ENCODE data around the gene MLX.
"Not testable (repeated sequence)": the region's sequence is repeated elsewhere in the genome, so short reads cannot be mapped to it uniquely, and the experiment has no call there.

The MLX gene

GRCh38 chr17:42608305-42609181, 41.6 kb downstream of the MLX start:
- TF ChIP-seq ZNF274 (IDR thresholded peaks at IDR 0.05; ENCODE audit: low read depth, low read length) (no peak), SUZ12 (IDR thresholded peaks at IDR 0.05; ENCODE audit: extremely low read depth, insufficient read depth, insufficient read length) (no peak), YY1 (IDR thresholded peaks at IDR 0.05; ENCODE audit: insufficient read depth, insufficient read length) (no peak)
- Histone ChIP-seq H3K36me3 (ENCODE audit: insufficient read depth, insufficient read length, low read length) (peaks cover 32% of the 10 kb centered on the region), H3K4me1 (ENCODE audit: insufficient read depth, insufficient read length) (no peaks in the 10 kb centered on the region), H3K9me3 (ENCODE audit: insufficient read depth, low read length) (no peaks in the 10 kb centered on the region), H3K4me3 (ENCODE audit: insufficient read length, low read depth) (peak overlapping the region; percentile 92), H3K27me3 (ENCODE audit: insufficient read depth, insufficient read length) (no peaks in the 10 kb centered on the region), H3K9ac (ENCODE audit: insufficient read length, low read depth) (peak overlapping the region; percentile 100)
- no peak for DNase-seq (ENCODE audit: low read depth, low spot score)

- TF ChIP-seq SUZ12 (IDR thresholded peaks at IDR 0.05; ENCODE audit: extremely low read depth, insufficient read depth, insufficient read length) (no peak), YY1 (IDR thresholded peaks at IDR 0.05; ENCODE audit: insufficient read depth, insufficient read length) (no peak), ZNF274 (IDR thresholded peaks at IDR 0.05; ENCODE audit: low read depth, low read length) (no peak)
- Histone ChIP-seq H3K27me3 (ENCODE audit: insufficient read depth, insufficient read length) (no peaks in the 10 kb centered on the region), H3K9ac (ENCODE audit: insufficient read length, low read depth) (peak within 1 kb of the TSS; percentile 100), H3K4me1 (ENCODE audit: insufficient read depth, insufficient read length) (no peaks in the 10 kb centered on the region), H3K4me3 (ENCODE audit: insufficient read length, low read depth) (peak within 1 kb of the TSS; percentile 99), H3K9me3 (ENCODE audit: insufficient read depth, low read length) (no peaks in the 10 kb centered on the region), H3K36me3 (ENCODE audit: insufficient read depth, insufficient read length, low read length) (peaks cover 37% of the 10 kb centered on the region)
- peak; percentile 96 for DNase-seq (ENCODE audit: low read depth, low spot score)
These were observed 42.4 kb downstream of the MLX start, which contains the start of the genes RETREG3 and TUBG1 for GRCh38 chr17:42609182-42609813. Gene RETREG3 (minus strand): TSS chr17:42609374. CDS start chr17:42609324, 50 bp downstream. Gene TUBG1 (plus strand): TSS chr17:42609683. CDS start chr17:42609738, 55 bp downstream.

GRCh38 chr17:42609814-42610801, 43.2 kb downstream of the MLX start:
- H3K27me3 ChIP-seq (ENCODE audit: insufficient read depth, insufficient read length); H3K9me3 ChIP-seq (ENCODE audit: insufficient read depth, low read length); H3K4me1 ChIP-seq (ENCODE audit: insufficient read depth, insufficient read length); DNase-seq (ENCODE audit: low read depth, low spot score): not testable (repeated sequence)
- H3K9ac ChIP-seq (ENCODE audit: insufficient read length, low read depth) = peak overlapping the region; percentile 100
- H3K36me3 ChIP-seq (ENCODE audit: insufficient read depth, insufficient read length, low read length) = peaks cover 44% of the 10 kb centered on the region
- H3K4me3 ChIP-seq (ENCODE audit: insufficient read length, low read depth) = peak overlapping the region; percentile 99

DNA sequence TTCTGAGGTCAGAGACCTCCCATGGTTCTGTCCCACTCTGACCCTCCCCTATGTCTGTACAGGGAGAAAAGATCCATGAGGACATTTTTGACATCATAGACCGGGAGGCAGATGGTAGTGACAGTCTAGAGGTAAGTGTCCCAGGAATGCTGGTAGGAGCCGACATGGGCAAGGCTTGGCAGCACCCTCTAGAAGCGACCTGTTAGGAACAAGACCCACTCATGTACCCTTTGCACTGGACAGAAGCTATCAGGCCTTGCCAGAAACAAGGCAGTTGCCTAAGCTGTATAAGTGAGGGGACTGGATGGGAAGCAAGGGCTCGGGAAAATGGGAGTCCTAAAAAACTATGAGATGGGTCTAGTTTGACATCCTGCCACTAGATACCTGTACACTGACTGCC, 45.1 kb downstream of the MLX start:
- no peak overlapping the region for H3K9ac ChIP-seq (ENCODE audit: insufficient read length, low read depth)
- no peaks in the 10 kb centered on the region for H3K4me1 ChIP-seq (ENCODE audit: insufficient read depth, insufficient read length)
- H3K4me3 ChIP-seq (ENCODE audit: insufficient read length, low read depth) = no peak overlapping the region
- no peak for DNase-seq (ENCODE audit: low read depth, low spot score)
- H3K9me3 ChIP-seq (ENCODE audit: insufficient read depth, low read length) = no peaks in the 10 kb centered on the region
- TF ChIP-seq YY1 (IDR thresholded peaks at IDR 0.05; ENCODE audit: insufficient read depth, insufficient read length) (no peak), SUZ12 (IDR thresholded peaks at IDR 0.05; ENCODE audit: extremely low read depth, insufficient read depth, insufficient read length) (no peak), ZNF274 (IDR thresholded peaks at IDR 0.05; ENCODE audit: low read depth, low read length) (no peak)
- H3K27me3 ChIP-seq (ENCODE audit: insufficient read depth, insufficient read length) = no peaks in the 10 kb centered on the region
- H3K36me3 ChIP-seq (ENCODE audit: insufficient read depth, insufficient read length, low read length) = peaks cover 53% of the 10 kb centered on the region

GRCh38 chr17:42613699-42614295, 46.9 kb downstream of the MLX start:
- TF ChIP-seq SUZ12 (IDR thresholded peaks at IDR 0.05; ENCODE audit: extremely low read depth, insufficient read depth, insufficient read length) (no peak), ZNF274 (IDR thresholded peaks at IDR 0.05; ENCODE audit: low read depth, low read length) (no peak), YY1 (IDR thresholded peaks at IDR 0.05; ENCODE audit: insufficient read depth, insufficient read length) (no peak)
- no peak overlapping the region for H3K4me3 ChIP-seq (ENCODE audit: insufficient read length, low read depth)

GRCh38 chr17:42617956-42618431, 51.1 kb downstream of the MLX start:
- Histone ChIP-seq H3K4me1 (ENCODE audit: insufficient read depth, insufficient read length) (no peaks in the 10 kb centered on the region), H3K9ac (ENCODE audit: insufficient read length, low read depth) (peak overlapping the region; percentile 14), H3K9me3 (ENCODE audit: insufficient read depth, low read length) (no peaks in the 10 kb centered on the region), H3K36me3 (ENCODE audit: insufficient read depth, insufficient read length, low read length) (peaks cover 28% of the 10 kb centered on the region), H3K4me3 (ENCODE audit: insufficient read length, low read depth) (no peak overlapping the region), H3K27me3 (ENCODE audit: insufficient read depth, insufficient read length) (no peaks in the 10 kb centered on the region)
- TF ChIP-seq YY1 (IDR thresholded peaks at IDR 0.05; ENCODE audit: insufficient read depth, insufficient read length) = no peak
- no peak for TF ChIP-seq ZNF274 (IDR thresholded peaks at IDR 0.05; ENCODE audit: low read depth, low read length)
- TF ChIP-seq SUZ12 (IDR thresholded peaks at IDR 0.05; ENCODE audit: extremely low read depth, insufficient read depth, insufficient read length) = no peak
- DNase-seq (ENCODE audit: low read depth, low spot score) = no peak

More at GRCh38 chr17:42613699-42614295, 46.9 kb downstream of the MLX start:
- no peak for DNase-seq (ENCODE audit: low read depth, low spot score)
- Histone ChIP-seq H3K4me1 (ENCODE audit: insufficient read depth, insufficient read length) (no peaks in the 10 kb centered on the region), H3K27me3 (ENCODE audit: insufficient read depth, insufficient read length) (no peaks in the 10 kb centered on the region), H3K9me3 (ENCODE audit: insufficient read depth, low read length) (no peaks in the 10 kb centered on the region), H3K36me3 (ENCODE audit: insufficient read depth, insufficient read length, low read length) (peaks cover 52% of the 10 kb centered on the region), H3K9ac (ENCODE audit: insufficient read length, low read depth) (no peak overlapping the region)

All from NT2/D1 (cell line).